Activated naive CD4-positive, alpha-beta T cell treated with anti-CD3 and anti-CD28 coated beads, Interleukin-2, amount 50 U/mL, for 24 hours (primary cell): Measurements from ENCODE around the gene NAA38.
A peak's percentile ranks its signal among the peaks of the same experiment; 100 is the strongest.

Experiments
- H3K27ac Mint-ChIP-seq: one replicate; pipeline ENCODE4 v1.8.0; 2021; ENCODE audit warnings: mild to moderate bottlenecking, mixed read lengths
- H3K27me3 Mint-ChIP-seq: one replicate; pipeline ENCODE4 v1.8.0; 2021; ENCODE audit warnings: mixed read lengths
- H3K36me3 Mint-ChIP-seq: one replicate; pipeline ENCODE4 v1.8.0; 2021; ENCODE audit warnings: mixed read lengths
- H3K4me1 Mint-ChIP-seq: one replicate; pipeline ENCODE4 v1.8.0; 2021; ENCODE audit warnings: mixed read lengths
- H3K4me3 Mint-ChIP-seq: one replicate; pipeline ENCODE4 v1.8.0; 2021; ENCODE audit warnings: mild to moderate bottlenecking, mixed read lengths
- H3K9me3 Mint-ChIP-seq: one replicate; pipeline ENCODE4 v1.8.0; 2021; ENCODE audit warnings: mixed read lengths

Gene NAA38

GRCh38 chr17:7856811-7857712 is at the start of gene NAA38:
TSS of gene NAA38 (minus strand) at chr17:7857559. CDS start at chr17:7857463, 96 bp downstream.
- Mint-ChIP-seq H3K9me3 (no peaks in the 10 kb centered on the region), H3K36me3 (peaks cover 16% of the 10 kb centered on the region), H3K27me3 (no peaks in the 10 kb centered on the region), H3K27ac (no peak within 1 kb of the TSS), H3K4me3 (no peak within 1 kb of the TSS), H3K4me1 (peaks cover 4% of the 10 kb centered on the region)

- H3K27me3 Mint-ChIP-seq = no peaks in the 10 kb centered on the region
- no peak overlapping the region for H3K4me3 Mint-ChIP-seq
- H3K27ac Mint-ChIP-seq = peak overlapping the region; percentile 74
- peaks cover 15% of the 10 kb centered on the region for H3K36me3 Mint-ChIP-seq
- H3K4me1 Mint-ChIP-seq = no peaks in the 10 kb centered on the region
- H3K9me3 Mint-ChIP-seq = no peaks in the 10 kb centered on the region
Observed at GRCh38 chr17:7903154-7904103, 46.1 kb upstream of the NAA38 start.

GRCh38 chr17:7897773-7898172 is 40.4 kb upstream of the NAA38 start:
- Mint-ChIP-seq H3K36me3 (peaks cover 30% of the 10 kb centered on the region), H3K4me1 (peaks cover 16% of the 10 kb centered on the region), H3K9me3 (no peaks in the 10 kb centered on the region), H3K27me3 (no peaks in the 10 kb centered on the region), H3K4me3 (no peak overlapping the region), H3K27ac (peak overlapping the region; percentile 63)

GRCh38 chr17:7897090-7897489 is 39.7 kb upstream of the NAA38 start:
- H3K27ac Mint-ChIP-seq = peak overlapping the region; percentile 51
- peaks cover 16% of the 10 kb centered on the region for H3K4me1 Mint-ChIP-seq

GRCh38 chr17:7894866-7895265 is 37.5 kb upstream of the NAA38 start:
- no peaks in the 10 kb centered on the region for H3K9me3 Mint-ChIP-seq
- peak overlapping the region; percentile 76 for H3K27ac Mint-ChIP-seq
- H3K27me3 Mint-ChIP-seq = no peaks in the 10 kb centered on the region
- no peak overlapping the region for H3K4me3 Mint-ChIP-seq
- peaks cover 22% of the 10 kb centered on the region for H3K4me1 Mint-ChIP-seq
- H3K36me3 Mint-ChIP-seq = peaks cover 32% of the 10 kb centered on the region

More at GRCh38 chr17:7897090-7897489, 39.7 kb upstream of the NAA38 start:
- Mint-ChIP-seq H3K36me3 (peaks cover 28% of the 10 kb centered on the region), H3K27me3 (no peaks in the 10 kb centered on the region), H3K9me3 (no peaks in the 10 kb centered on the region), H3K4me3 (no peak overlapping the region)

- Mint-ChIP-seq H3K36me3 (peaks cover 32% of the 10 kb centered on the region), H3K27me3 (no peaks in the 10 kb centered on the region), H3K27ac (peak overlapping the region; percentile 59), H3K9me3 (no peaks in the 10 kb centered on the region), H3K4me1 (peaks cover 26% of the 10 kb centered on the region), H3K4me3 (no peak overlapping the region)
Observed at GRCh38 chr17:7894226-7894625, 36.9 kb upstream of the NAA38 start.

GRCh38 chr17:7893187-7893880 is 36.0 kb upstream of the NAA38 start:
- Mint-ChIP-seq H3K4me3 (no peak overlapping the region), H3K4me1 (peaks cover 27% of the 10 kb centered on the region), H3K9me3 (no peaks in the 10 kb centered on the region), H3K27ac (peak overlapping the region; percentile 59), H3K27me3 (no peaks in the 10 kb centered on the region), H3K36me3 (peaks cover 30% of the 10 kb centered on the region)

- no peaks in the 10 kb centered on the region for H3K27me3 Mint-ChIP-seq
- no peak overlapping the region for H3K27ac Mint-ChIP-seq
- H3K36me3 Mint-ChIP-seq = peaks cover 16% of the 10 kb centered on the region
- H3K9me3 Mint-ChIP-seq = no peaks in the 10 kb centered on the region
- peak overlapping the region; percentile 15 for H3K4me3 Mint-ChIP-seq
- peaks cover 11% of the 10 kb centered on the region for H3K4me1 Mint-ChIP-seq
Observed at GRCh38 chr17:7889166-7889955, 32.0 kb upstream of the NAA38 start.

- H3K27me3 Mint-ChIP-seq = no peaks in the 10 kb centered on the region
- peaks cover 11% of the 10 kb centered on the region for H3K4me1 Mint-ChIP-seq
- H3K9me3 Mint-ChIP-seq = no peaks in the 10 kb centered on the region
- peak within 1 kb of the TSS; percentile 15 for H3K4me3 Mint-ChIP-seq
- no peak within 1 kb of the TSS for H3K27ac Mint-ChIP-seq
- peaks cover 11% of the 10 kb centered on the region for H3K36me3 Mint-ChIP-seq
Observed at GRCh38 chr17:7888184-7888920, 31.0 kb upstream of the NAA38 start, which contains the start of gene CHD3. TSS of gene CHD3 (plus strand) at chr17:7888789. CDS start at chr17:7889001, 212 bp downstream.

GRCh38 chr17:7887482-7888183 is 30.3 kb upstream of the NAA38 start:
- H3K9me3 Mint-ChIP-seq = no peaks in the 10 kb centered on the region
- no peaks in the 10 kb centered on the region for H3K27me3 Mint-ChIP-seq
- H3K27ac Mint-ChIP-seq = no peak overlapping the region
- H3K36me3 Mint-ChIP-seq = peaks cover 11% of the 10 kb centered on the region
- peaks cover 11% of the 10 kb centered on the region for H3K4me1 Mint-ChIP-seq
- H3K4me3 Mint-ChIP-seq = no peak overlapping the region

- H3K27ac Mint-ChIP-seq = no peak overlapping the region
- H3K4me3 Mint-ChIP-seq = no peak overlapping the region
- no peaks in the 10 kb centered on the region for H3K9me3 Mint-ChIP-seq
- H3K4me1 Mint-ChIP-seq = peaks cover 11% of the 10 kb centered on the region
- peaks cover 10% of the 10 kb centered on the region for H3K36me3 Mint-ChIP-seq
- no peaks in the 10 kb centered on the region for H3K27me3 Mint-ChIP-seq
Observed at GRCh38 chr17:7887038-7887481, 29.7 kb upstream of the NAA38 start.

- H3K27ac Mint-ChIP-seq = no peak overlapping the region
- H3K4me1 Mint-ChIP-seq = peaks cover 11% of the 10 kb centered on the region
- peaks cover 8% of the 10 kb centered on the region for H3K36me3 Mint-ChIP-seq
- H3K9me3 Mint-ChIP-seq = no peaks in the 10 kb centered on the region
- H3K4me3 Mint-ChIP-seq = no peak overlapping the region
- H3K27me3 Mint-ChIP-seq = no peaks in the 10 kb centered on the region
Observed at GRCh38 chr17:7886227-7887037, 29.1 kb upstream of the NAA38 start.
